22Rv1 (cell line): ENCODE measurements around the gene KRTAP17-1.

Experiments
- CTCF ChIP-seq: fragments of 450-650 bp; IDR thresholded peaks from 2 replicates; pipeline ENCODE4 v1.5.1; 2017; ENCODE audit warnings: mild to moderate bottlenecking
- ZFX ChIP-seq: fragments of 450-650 bp; IDR thresholded peaks from 2 replicates; pipeline ENCODE4 v1.6.1; 2017; ENCODE audit warnings: antibody characterized with exemption, borderline replicate concordance

GRCh38 chr17:41271858-41272257 is 43.7 kb downstream of the KRTAP17-1 start:
- TF ChIP-seq CTCF (no peak), ZFX (no peak)
